GM12865 (cell line): Measurements from ENCODE around the gene KHDC1.
"Not testable (repeated sequence)": the region's sequence is repeated elsewhere in the genome, so short reads cannot be mapped to it uniquely, and the experiment has no call there.

Experiments used
- DNase-seq: peaks from one replicate; pipeline ENCODE4 v3.0.0; 2010; ENCODE audit warnings: low read depth
- H3K4me3 ChIP-seq: 2 replicates; pipeline ENCODE4 v1.5.1; 2011; ENCODE audit warnings: mild to moderate bottlenecking, low read depth, low read length, control low read depth
- CTCF ChIP-seq: IDR thresholded peaks from 2 replicates; pipeline ENCODE4 v1.5.1; 2011; ENCODE audit warnings: low read length, control low read depth, low read depth, inconsistent platforms; ENCODE audit not compliant: insufficient read depth; ENCODE audit errors: missing control alignments

Gene KHDC1

DNA sequence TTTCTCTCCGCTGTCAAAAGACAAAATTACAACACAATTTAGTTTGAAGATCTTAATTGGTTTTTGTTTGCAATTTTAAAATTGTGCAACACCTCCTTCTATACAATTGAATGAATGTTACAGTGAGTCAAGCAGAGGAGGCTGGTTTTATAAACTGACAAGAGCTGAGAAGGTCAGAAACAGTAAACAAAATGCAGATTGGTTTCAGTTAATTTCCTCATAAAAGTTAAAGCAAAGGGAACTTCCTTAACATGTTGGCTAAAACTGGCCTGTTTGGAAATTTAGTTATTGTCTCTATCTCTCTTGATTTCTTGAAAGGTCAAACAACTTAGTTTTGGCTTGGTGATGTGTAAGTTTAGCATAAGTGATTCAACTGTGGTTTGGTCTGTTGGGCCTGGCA is 59.9 kb downstream of the KHDC1 start:
- no peak overlapping the region for H3K4me3 ChIP-seq
- DNase-seq: no peak
- TF ChIP-seq CTCF: no peak

DNA sequence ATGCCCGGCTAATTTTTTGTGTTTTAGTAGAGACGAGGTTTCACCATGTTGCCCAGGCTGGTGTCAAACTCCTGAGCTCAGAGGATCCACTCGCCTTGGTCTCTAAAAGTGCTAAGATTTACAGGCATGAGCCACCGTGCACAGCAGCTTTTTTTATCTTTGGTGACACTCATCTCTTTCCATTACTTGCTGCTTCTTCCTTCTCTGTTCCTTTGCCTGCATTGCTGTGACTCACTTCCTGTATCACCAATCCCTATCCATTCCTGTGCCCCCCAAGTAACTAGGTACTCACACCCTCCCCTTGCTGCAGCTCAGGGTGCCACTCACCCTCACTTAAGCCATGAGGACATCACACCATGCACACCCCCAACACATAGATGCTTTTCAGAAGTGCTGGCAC is 62.3 kb downstream of the KHDC1 start:
- no peak overlapping the region for H3K4me3 ChIP-seq
- no peak for DNase-seq
- TF ChIP-seq CTCF: no peak

DNA sequence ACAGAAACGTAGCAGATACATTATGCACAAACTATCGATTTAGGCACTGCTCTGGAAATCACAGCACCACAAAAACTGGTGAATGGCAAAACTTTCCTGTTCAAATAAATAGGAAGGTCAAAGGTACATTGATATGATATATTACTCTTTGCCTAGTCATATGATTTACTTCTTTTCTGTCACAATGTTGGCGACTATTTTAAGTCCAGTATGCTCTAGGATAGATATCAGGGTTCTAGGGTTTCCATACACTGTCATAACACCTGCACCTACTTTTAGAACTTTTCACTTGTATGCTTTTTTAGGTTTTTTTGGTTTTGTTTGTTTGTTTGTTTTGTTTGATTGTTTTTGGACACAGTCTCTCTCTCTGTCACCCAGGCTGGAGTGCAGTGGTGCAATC is 62.7 kb downstream of the KHDC1 start:
- DNase-seq: no peak
- TF ChIP-seq CTCF: no peak
- H3K4me3 ChIP-seq: no peak overlapping the region

DNA sequence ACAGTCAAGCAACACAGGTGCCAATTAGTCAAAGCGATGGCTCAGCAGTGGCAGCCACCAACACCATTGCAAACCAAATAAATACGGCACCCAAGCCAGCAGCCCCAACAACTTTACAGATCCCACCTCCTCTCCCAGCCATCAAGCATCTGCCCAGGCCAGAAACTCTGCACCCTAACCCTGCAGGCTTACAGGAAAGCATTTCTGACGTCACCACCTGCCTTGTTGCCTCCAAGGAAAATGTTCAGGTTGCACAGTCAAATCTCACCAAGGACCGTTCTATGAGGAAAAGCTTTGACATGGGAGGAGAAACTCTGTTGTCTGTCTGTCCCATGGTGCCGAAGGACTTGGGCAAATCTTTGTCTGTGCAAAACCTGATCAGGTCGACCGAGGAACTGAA is 68.3 kb downstream of the KHDC1 start:
- TF ChIP-seq CTCF: no peak
- DNase-seq: no peak
- H3K4me3 ChIP-seq: no peak overlapping the region

GRCh38 chr6:73193302-73193701 is 69.7 kb downstream of the KHDC1 start:
- not testable (repeated sequence) for H3K4me3 ChIP-seq, DNase-seq
